Measurements from ENCODE around the gene ALDH3A1. TPM values are rescaled to one million over a fixed set of nuclear protein-coding genes. Genes with fewer than 3 reads are reported as not detected.

ALDH3A1 gene
- total RNA-seq, 1 donor: 0.54 TPM

GRCh38 chr17:19726631-19727376 is 21.3 kb downstream of the ALDH3A1 start:
- TF ChIP-seq CTCF (IDR thresholded peaks at IDR 0.05; ENCODE audit: insufficient read depth, low read length): no peak
- DNase-seq (ENCODE audit: low read depth): peak; percentile 50
- no peak overlapping the region for H3K4me3 ChIP-seq (ENCODE audit: low read depth, low read length)

- no peak for TF ChIP-seq CTCF (IDR thresholded peaks at IDR 0.05; ENCODE audit: insufficient read depth, low read length)
- no peak overlapping the region for H3K4me3 ChIP-seq (ENCODE audit: low read depth, low read length)
- no peak for DNase-seq (ENCODE audit: low read depth)
Measured at GRCh38 chr17:19725486-19725885, 22.6 kb downstream of the ALDH3A1 start.

GRCh38 chr17:19724501-19725420 is 23.3 kb downstream of the ALDH3A1 start:
- no peak overlapping the region for H3K4me3 ChIP-seq (ENCODE audit: low read depth, low read length)
- DNase-seq (ENCODE audit: low read depth): no peak
- TF ChIP-seq CTCF (IDR thresholded peaks at IDR 0.05; ENCODE audit: insufficient read depth, low read length): no peak

- no peak for DNase-seq (ENCODE audit: low read depth)
- no peak for TF ChIP-seq CTCF (IDR thresholded peaks at IDR 0.05; ENCODE audit: insufficient read depth, low read length)
- H3K4me3 ChIP-seq (ENCODE audit: low read depth, low read length): no peak overlapping the region
Measured at GRCh38 chr17:19723964-19724363, 24.1 kb downstream of the ALDH3A1 start.

- no peak for DNase-seq (ENCODE audit: low read depth)
- no peak for TF ChIP-seq CTCF (IDR thresholded peaks at IDR 0.05; ENCODE audit: insufficient read depth, low read length)
Measured at GRCh38 chr17:19720631-19721426, 27.3 kb downstream of the ALDH3A1 start.

GRCh38 chr17:19720210-19720475 is 28.0 kb downstream of the ALDH3A1 start:
- TF ChIP-seq CTCF (IDR thresholded peaks at IDR 0.05; ENCODE audit: insufficient read depth, low read length): no peak
- DNase-seq (ENCODE audit: low read depth): no peak
- H3K4me3 ChIP-seq (ENCODE audit: low read depth, low read length): no peak overlapping the region

More at GRCh38 chr17:19720631-19721426, 27.3 kb downstream of the ALDH3A1 start:
- H3K4me3 ChIP-seq (ENCODE audit: low read depth, low read length): no peak overlapping the region
